ENCODE measurements around the gene GRID1.

The GRID1 gene

GRCh38 chr10:85642421-85643170 is 724.0 kb downstream of the GRID1 start:
- H3K9me3 ChIP-seq (ENCODE audit: severe bottlenecking): no peaks in the 10 kb centered on the region
- peaks cover 40% of the 10 kb centered on the region for H3K4me1 ChIP-seq (ENCODE audit: insufficient read depth, poor library complexity, severe bottlenecking)
- no peak overlapping the region for H3K4me3 ChIP-seq (ENCODE audit: severe bottlenecking)
- no peaks in the 10 kb centered on the region for H3K27me3 ChIP-seq (ENCODE audit: insufficient read depth, poor library complexity, severe bottlenecking)
- TF ChIP-seq, protein P1, sequence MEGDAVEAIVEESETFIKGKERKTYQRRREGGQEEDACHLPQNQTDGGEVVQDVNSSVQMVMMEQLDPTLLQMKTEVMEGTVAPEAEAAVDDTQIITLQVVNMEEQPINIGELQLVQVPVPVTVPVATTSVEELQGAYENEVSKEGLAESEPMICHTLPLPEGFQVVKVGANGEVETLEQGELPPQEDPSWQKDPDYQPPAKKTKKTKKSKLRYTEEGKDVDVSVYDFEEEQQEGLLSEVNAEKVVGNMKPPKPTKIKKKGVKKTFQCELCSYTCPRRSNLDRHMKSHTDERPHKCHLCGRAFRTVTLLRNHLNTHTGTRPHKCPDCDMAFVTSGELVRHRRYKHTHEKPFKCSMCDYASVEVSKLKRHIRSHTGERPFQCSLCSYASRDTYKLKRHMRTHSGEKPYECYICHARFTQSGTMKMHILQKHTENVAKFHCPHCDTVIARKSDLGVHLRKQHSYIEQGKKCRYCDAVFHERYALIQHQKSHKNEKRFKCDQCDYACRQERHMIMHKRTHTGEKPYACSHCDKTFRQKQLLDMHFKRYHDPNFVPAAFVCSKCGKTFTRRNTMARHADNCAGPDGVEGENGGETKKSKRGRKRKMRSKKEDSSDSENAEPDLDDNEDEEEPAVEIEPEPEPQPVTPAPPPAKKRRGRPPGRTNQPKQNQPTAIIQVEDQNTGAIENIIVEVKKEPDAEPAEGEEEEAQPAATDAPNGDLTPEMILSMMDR (IDR thresholded peaks at IDR 0.05; ENCODE audit: poor library complexity, severe bottlenecking): no peak
- H3K36me3 ChIP-seq (ENCODE audit: low read depth): no peaks in the 10 kb centered on the region
- H3K27ac ChIP-seq (ENCODE audit: poor library complexity, severe bottlenecking): peak overlapping the region; percentile 96
- DNase-seq (ENCODE audit: low spot score) (no peak), ATAC-seq (ENCODE audit: low read depth) (peak; percentile 76)

- H3K4me1 ChIP-seq (ENCODE audit: insufficient read depth, poor library complexity, severe bottlenecking): peaks cover 40% of the 10 kb centered on the region
- DNase-seq (ENCODE audit: low spot score) (no peak), ATAC-seq (ENCODE audit: low read depth) (peak; percentile 26)
- H3K9me3 ChIP-seq (ENCODE audit: severe bottlenecking): no peaks in the 10 kb centered on the region
- TF ChIP-seq, protein P1 (IDR thresholded peaks at IDR 0.05; ENCODE audit: poor library complexity, severe bottlenecking): no peak
- H3K36me3 ChIP-seq (ENCODE audit: low read depth): no peaks in the 10 kb centered on the region
- H3K4me3 ChIP-seq (ENCODE audit: severe bottlenecking): no peak overlapping the region
- H3K27me3 ChIP-seq (ENCODE audit: insufficient read depth, poor library complexity, severe bottlenecking): no peaks in the 10 kb centered on the region
- peak overlapping the region; percentile 96 for H3K27ac ChIP-seq (ENCODE audit: poor library complexity, severe bottlenecking)
These were observed 724.5 kb downstream of the GRID1 start for GRCh38 chr10:85642082-85642420.

DNA sequence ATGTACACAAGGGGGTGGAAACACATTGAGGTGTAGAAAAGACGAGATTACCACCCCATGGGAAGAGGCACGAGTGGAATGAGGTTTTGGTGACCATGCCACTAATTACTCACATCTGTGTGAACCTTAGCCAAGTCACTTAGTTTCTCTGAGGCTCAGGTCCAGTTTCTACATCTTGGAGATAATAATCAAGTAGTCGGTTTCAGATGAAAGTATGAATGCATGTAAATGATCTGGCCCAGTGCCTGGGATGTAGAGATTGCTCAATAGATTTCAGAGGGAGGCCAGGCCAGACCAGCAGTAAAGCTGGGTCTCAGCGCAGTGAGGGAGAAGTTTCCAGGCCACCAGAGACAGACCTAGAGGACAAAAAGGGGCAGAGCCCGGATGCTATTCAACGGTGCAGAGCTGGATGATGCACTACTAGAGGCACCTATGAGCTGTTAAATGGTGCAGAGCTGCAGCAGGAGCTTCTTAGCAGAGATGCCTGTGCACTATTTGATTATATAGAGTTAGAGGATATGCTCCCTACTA is 725.1 kb downstream of the GRID1 start:
- no peak for DNase-seq (ENCODE audit: low spot score)
- H3K27me3 ChIP-seq (ENCODE audit: insufficient read depth, poor library complexity, severe bottlenecking): no peaks in the 10 kb centered on the region
- no peaks in the 10 kb centered on the region for H3K36me3 ChIP-seq (ENCODE audit: low read depth)
- H3K9me3 ChIP-seq (ENCODE audit: severe bottlenecking): no peaks in the 10 kb centered on the region
- TF ChIP-seq, protein P1 (IDR thresholded peaks at IDR 0.05; ENCODE audit: poor library complexity, severe bottlenecking): no peak
- peak; percentile 11 for ATAC-seq (ENCODE audit: low read depth)
- H3K4me1 ChIP-seq (ENCODE audit: insufficient read depth, poor library complexity, severe bottlenecking): peaks cover 38% of the 10 kb centered on the region
- peak overlapping the region; percentile 96 for H3K27ac ChIP-seq (ENCODE audit: poor library complexity, severe bottlenecking)
- H3K4me3 ChIP-seq (ENCODE audit: severe bottlenecking): no peak overlapping the region

- H3K4me3 ChIP-seq (ENCODE audit: severe bottlenecking): no peak overlapping the region
- no peak for ATAC-seq (ENCODE audit: low read depth)
- no peak overlapping the region for H3K27ac ChIP-seq (ENCODE audit: poor library complexity, severe bottlenecking)
- DNase-seq (ENCODE audit: low spot score): no peak
- H3K9me3 ChIP-seq (ENCODE audit: severe bottlenecking): no peaks in the 10 kb centered on the region
- peaks cover 29% of the 10 kb centered on the region for H3K4me1 ChIP-seq (ENCODE audit: insufficient read depth, poor library complexity, severe bottlenecking)
- TF ChIP-seq, protein P1 (IDR thresholded peaks at IDR 0.05; ENCODE audit: poor library complexity, severe bottlenecking): no peak
- H3K36me3 ChIP-seq (ENCODE audit: low read depth): no peaks in the 10 kb centered on the region
- H3K27me3 ChIP-seq (ENCODE audit: insufficient read depth, poor library complexity, severe bottlenecking): no peaks in the 10 kb centered on the region
These were observed 727.8 kb downstream of the GRID1 start for GRCh38 chr10:85638797-85639196.

GRCh38 chr10:85635650-85636049 is 730.9 kb downstream of the GRID1 start:
- DNase-seq (ENCODE audit: low spot score) (no peak), ATAC-seq (ENCODE audit: low read depth) (no peak)
- Histone ChIP-seq H3K36me3 (ENCODE audit: low read depth) (no peaks in the 10 kb centered on the region), H3K27me3 (ENCODE audit: insufficient read depth, poor library complexity, severe bottlenecking) (no peaks in the 10 kb centered on the region), H3K9me3 (ENCODE audit: severe bottlenecking) (no peaks in the 10 kb centered on the region), H3K27ac (ENCODE audit: poor library complexity, severe bottlenecking) (no peak overlapping the region), H3K4me1 (ENCODE audit: insufficient read depth, poor library complexity, severe bottlenecking) (no peaks in the 10 kb centered on the region), H3K4me3 (ENCODE audit: severe bottlenecking) (no peak overlapping the region)
- TF ChIP-seq, protein P1 (IDR thresholded peaks at IDR 0.05; ENCODE audit: poor library complexity, severe bottlenecking): no peak
